H1 (cell line): Measurements from ENCODE around the gene CACNA1B.

Source experiments
- BRCA1 ChIP-seq: IDR thresholded peaks from 2 replicates; pipeline ENCODE4 v1.6.1; 2012; ENCODE audit warnings: low read depth, low read length, improper control_type of control experiment
- CEBPB ChIP-seq: IDR thresholded peaks from 2 replicates; pipeline ENCODE4 v1.6.1; 2012; ENCODE audit warnings: low read depth, low read length
- CTBP2 ChIP-seq: IDR thresholded peaks from 2 replicates; pipeline ENCODE4 v1.7.0; 2011; ENCODE audit warnings: borderline replicate concordance, mild to moderate bottlenecking, moderate library complexity, mixed read lengths, low read length; ENCODE audit not compliant: insufficient read depth, insufficient read length
- CTCF ChIP-seq, 3 experiments: IDR thresholded peaks; 1 replicate in 2 of 3; 2 replicates in 1 of 3; pipeline versions ENCODE4 v1.5.1 to v1.6.1; 2011; ENCODE audit warnings: low read length in 3 of 3, mild to moderate bottlenecking in 3 of 3, inconsistent platforms in 2 of 3, low read depth in 1 of 3, moderate library complexity in 1 of 3; ENCODE audit not compliant: insufficient read depth in 1 of 3; ENCODE audit errors: control extremely low read depth in 1 of 3
- EZH2 ChIP-seq: fragments of 200-600 bp; sonication (generic); IDR thresholded peaks from 2 replicates; pipeline ENCODE4 v1.7.1; 2012; ENCODE audit warnings: low read depth, mild to moderate bottlenecking, moderate library complexity, low read length, inconsistent platforms; ENCODE audit not compliant: severe bottlenecking
- KDM1A ChIP-seq: fragments of 200-600, 300-600 bp; sonication (generic); IDR thresholded peaks from 2 replicates; pipeline ENCODE4 v1.7.1; 2016; ENCODE audit warnings: mild to moderate bottlenecking, low read length, borderline replicate concordance
- MAX ChIP-seq: IDR thresholded peaks from 2 replicates; pipeline ENCODE4 v1.6.1; 2012; ENCODE audit warnings: inconsistent platforms
- POLR2AphosphoS5 ChIP-seq: IDR thresholded peaks from 2 replicates; pipeline ENCODE4 v1.6.1; 2011; ENCODE audit warnings: low read depth, low read length
- RNF2 ChIP-seq: fragments of 200-900, 300-1000 bp; sonication (generic); IDR thresholded peaks from 2 replicates; pipeline ENCODE4 v1.7.1; 2016; ENCODE audit warnings: borderline replicate concordance, low read depth, mild to moderate bottlenecking, antibody characterized with exemption, low read length; ENCODE audit not compliant: poor library complexity, severe bottlenecking; ENCODE audit errors: missing control alignments
- SUZ12 ChIP-seq: fragments of 200-600 bp; sonication (generic); IDR thresholded peaks from 2 replicates; pipeline ENCODE4 v1.6.1; 2012; ENCODE audit warnings: mild to moderate bottlenecking, inconsistent platforms, low read length, moderate library complexity, mixed read lengths
- TCF12 ChIP-seq: IDR thresholded peaks from 2 replicates; pipeline ENCODE4 v1.6.1; 2011; ENCODE audit warnings: low read depth, mild to moderate bottlenecking, low read length

- TF ChIP-seq CTBP2: no peak
- TF ChIP-seq KDM1A: no peak
- no peak for TF ChIP-seq MAX
- no peak for TF ChIP-seq BRCA1
- no peak for TF ChIP-seq CEBPB
- TF ChIP-seq RNF2: no peak
- no peak for TF ChIP-seq EZH2
- no peak for TF ChIP-seq POLR2AphosphoS5
- TF ChIP-seq SUZ12: no peak
- TF ChIP-seq TCF12: no peak
- no peak for TF ChIP-seq CTCF (IDR thresholded peaks at IDR 0.05; ENCODE audit: control extremely low read depth in 1 of 3, insufficient read depth in 1 of 3, low read depth in 1 of 3, low read length in 3 of 3)
Measured at GRCh38 chr9:138024131-138024530, 146.5 kb downstream of the CACNA1B start.
